CD4-positive, alpha-beta T cell (primary cell): Measurements from ENCODE around the gene FBXO38. TPM values are rescaled to one million over a fixed set of nuclear protein-coding genes. Genes with fewer than 3 reads are reported as not detected.

Experiments
- ATAC-seq: fragments of 200-7000 bp; cut with Tn5 transposase; one replicate; pipeline ENCODE4 v1.10.0; 2022; ENCODE audit warnings: mild to moderate bottlenecking; ENCODE audit not compliant: poor library complexity
- CTCF ChIA-PET: fragments of 350-600 bp; sonication (Branson Sonifier 250); formaldehyde crosslinking; loops from one replicate; lab custom pipeline; 2021; ENCODE audit warnings: antibody characterized with exemption, inconsistent platforms; lab: Charles Lee
- POLR2A ChIA-PET: fragments of 350-600 bp; sonication (Branson Sonifier 250); formaldehyde crosslinking; loops from one replicate; lab custom pipeline; 2021; ENCODE audit warnings: antibody characterized with exemption, inconsistent platforms; lab: Charles Lee
- DNase-seq, 14 experiments: peaks; one replicate each; pipeline ENCODE4 v3.0.0-alpha.2; 2013 to 2020; ENCODE audit warnings: mixed read lengths in 2 of 14
- H3K27ac ChIP-seq, 2 donors: one replicate each; pipeline versions ENCODE4 v1.5.1 to v1.7.0; 2013; ENCODE audit warnings: low read length in 2 of 2, low read depth in 1 of 2, mild to moderate bottlenecking in 1 of 2
- H3K27me3 ChIP-seq, 2 experiments: 1 replicate in 1 of 2; 2 replicates in 1 of 2; pipeline versions ENCODE4 v1.6.1 to v1.7.0; 2013; ENCODE audit warnings: low read length in 2 of 2, control low read depth in 1 of 2, mild to moderate bottlenecking in 1 of 2, moderate library complexity in 1 of 2; ENCODE audit not compliant: insufficient read depth in 2 of 2, control insufficient read depth in 1 of 2
- H3K36me3 ChIP-seq: one replicate; pipeline ENCODE4 v1.6.1; 2013; ENCODE audit warnings: low read length, control low read depth; ENCODE audit not compliant: insufficient read depth
- H3K4me1 ChIP-seq: one replicate; pipeline ENCODE4 v1.6.1; 2013; ENCODE audit warnings: low read length, control low read depth; ENCODE audit not compliant: insufficient read depth
- H3K4me3 ChIP-seq: one replicate; pipeline ENCODE4 v1.5.1; 2013; ENCODE audit warnings: mild to moderate bottlenecking, low read length, moderate library complexity
- H3K9me3 ChIP-seq, 2 experiments: 1 replicate in 1 of 2; 2 replicates in 1 of 2; pipeline versions ENCODE4 v1.6.1 to v1.7.0; 2013; ENCODE audit warnings: low read length in 2 of 2, mild to moderate bottlenecking in 2 of 2, control low read depth in 1 of 2, moderate library complexity in 1 of 2; ENCODE audit not compliant: control insufficient read depth in 1 of 2, insufficient read depth in 1 of 2
- H3K27ac Mint-ChIP-seq: one replicate; pipeline ENCODE4 v1.8.0; 2020; ENCODE audit warnings: mixed read lengths
- H3K27me3 Mint-ChIP-seq: one replicate; pipeline ENCODE4 v1.8.0; 2021; ENCODE audit warnings: mixed read lengths
- H3K36me3 Mint-ChIP-seq: one replicate; pipeline ENCODE4 v1.8.0; 2021; ENCODE audit warnings: low read depth, mixed read lengths
- H3K4me1 Mint-ChIP-seq: one replicate; pipeline ENCODE4 v1.8.0; 2021; ENCODE audit warnings: low read depth, mixed read lengths
- H3K4me3 Mint-ChIP-seq: one replicate; pipeline ENCODE4 v1.8.0; 2020; ENCODE audit warnings: mild to moderate bottlenecking, mixed read lengths
- H3K9me3 Mint-ChIP-seq: one replicate; pipeline ENCODE4 v1.8.0; 2020; ENCODE audit warnings: mixed read lengths
- CTCF ChIP-seq: fragments of 200-600 bp; IDR thresholded peaks from one replicate; pipeline ENCODE4 v1.8.0; 2022; ENCODE audit warnings: antibody characterized with exemption, mild to moderate bottlenecking
- intact Hi-C, 2 experiments: fragments of 100-400 bp; cut with DNase I in 1 of 2; cut with micrococcal nuclease in 1 of 2; formaldehyde crosslinking; loops; one replicate each; pipeline versions ENCODE4 v1.15.1 to v1.9.0; 2023 to 2025; cut with DNase I, micrococcal nuclease
- total RNA-seq, 174 experiments: library from RNA in 2 of 174; stranded (reverse) in 2 of 174; gene quantifications; one replicate each; pipeline ENCODE4 v1.2.3 and lab custom pipeline; 2021 to 2026

Gene FBXO38
- total RNA-seq, 2 experiments from 2014 or later: 45.7 to 47.3 TPM

DNA sequence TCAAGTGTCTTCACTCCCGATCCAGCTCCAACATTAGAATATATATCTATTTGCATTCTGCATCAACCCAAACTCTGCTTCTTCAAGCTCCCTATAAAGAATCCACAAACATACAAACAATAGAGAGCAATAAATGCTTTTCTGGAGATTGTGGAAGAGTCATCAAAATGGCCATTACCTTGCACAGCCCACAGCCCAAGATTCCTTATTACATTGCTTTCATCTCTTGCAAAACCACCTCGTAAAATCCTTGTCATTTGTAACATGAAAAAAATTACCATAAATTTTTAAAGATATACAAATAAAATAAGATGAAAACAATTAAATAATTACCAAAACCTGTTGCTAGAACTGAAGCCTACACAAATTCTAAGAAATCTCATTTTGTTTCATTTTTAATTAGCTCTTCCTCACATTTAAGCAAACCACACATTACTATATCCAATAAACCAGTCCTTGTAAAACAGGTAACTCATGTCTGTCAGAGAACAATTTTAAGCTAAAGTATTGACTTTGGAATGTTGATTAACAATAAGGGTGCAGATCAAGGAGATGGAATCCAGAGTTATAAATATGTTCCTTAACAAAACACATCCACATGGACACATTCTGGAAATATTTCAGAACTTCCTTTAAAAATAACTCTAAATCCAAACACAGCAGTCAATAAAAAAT lies 41.2 kb upstream of the FBXO38 start:
- Histone ChIP-seq H3K27me3 (no peaks in the 10 kb centered on the region), H3K4me1 (no peaks in the 10 kb centered on the region), H3K36me3 (no peaks in the 10 kb centered on the region), H3K27ac (no peak overlapping the region), H3K9me3 (no peaks in the 10 kb centered on the region), H3K4me3 (no peak overlapping the region)
- ChIA-PET CTCF (no interaction called here), POLR2A (no interaction called here)
- no peaks in the 10 kb centered on the region for H3K9me3 Mint-ChIP-seq
- H3K4me1 Mint-ChIP-seq: no peaks in the 10 kb centered on the region
- no peaks in the 10 kb centered on the region for H3K27me3 Mint-ChIP-seq
- ATAC-seq (no peak), DNase-seq (no peak)
- no peak overlapping the region for H3K27ac Mint-ChIP-seq
- TF ChIP-seq CTCF: no peak
- H3K36me3 Mint-ChIP-seq: no peaks in the 10 kb centered on the region
- intact Hi-C loops: no loop called here
- H3K4me3 Mint-ChIP-seq: no peak overlapping the region

DNA sequence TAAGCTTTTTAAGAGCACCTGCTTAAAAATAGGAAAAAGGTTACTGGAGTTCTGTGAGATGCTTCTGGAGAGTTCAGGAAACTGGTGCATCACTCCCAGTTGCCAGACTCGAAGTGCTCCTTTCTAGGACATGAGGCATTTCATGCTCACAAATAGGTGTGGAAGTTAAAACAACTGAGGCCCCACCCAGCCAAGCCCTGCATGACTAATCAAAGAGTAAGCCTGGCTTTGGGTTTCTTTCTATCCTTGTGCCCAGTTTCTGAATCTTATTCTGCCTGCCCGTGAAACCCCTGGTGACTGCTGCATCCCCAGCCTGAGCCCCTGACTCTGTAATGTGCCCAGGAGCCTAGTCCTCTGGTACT lies 40.7 kb upstream of the FBXO38 start:
- no peaks in the 10 kb centered on the region for H3K9me3 ChIP-seq
- TF ChIP-seq CTCF: no peak
- ChIA-PET POLR2A (no interaction called here), CTCF (no interaction called here)
- no peaks in the 10 kb centered on the region for H3K27me3 Mint-ChIP-seq
- no peak for ATAC-seq
- no peaks in the 10 kb centered on the region for H3K4me1 ChIP-seq
- no peaks in the 10 kb centered on the region for H3K27me3 ChIP-seq
- no peak overlapping the region for H3K4me3 Mint-ChIP-seq
- no peaks in the 10 kb centered on the region for H3K36me3 Mint-ChIP-seq
- no peak for DNase-seq
- H3K27ac Mint-ChIP-seq: no peak overlapping the region
- no peaks in the 10 kb centered on the region for H3K36me3 ChIP-seq
- H3K9me3 Mint-ChIP-seq: no peaks in the 10 kb centered on the region
- intact Hi-C loops: no loop called here
- no peak overlapping the region for H3K4me3 ChIP-seq
- H3K4me1 Mint-ChIP-seq: no peaks in the 10 kb centered on the region
- no peak overlapping the region for H3K27ac ChIP-seq

- no peaks in the 10 kb centered on the region for H3K9me3 ChIP-seq
- Mint-ChIP-seq H3K9me3 (no peaks in the 10 kb centered on the region), H3K27me3 (no peaks in the 10 kb centered on the region), H3K4me3 (no peak overlapping the region), H3K36me3 (no peaks in the 10 kb centered on the region), H3K27ac (no peak overlapping the region), H3K4me1 (no peaks in the 10 kb centered on the region)
- ChIA-PET POLR2A (no interaction called here), CTCF (no interaction called here)
- H3K36me3 ChIP-seq: no peaks in the 10 kb centered on the region
- no peak for ATAC-seq
- no peaks in the 10 kb centered on the region for H3K27me3 ChIP-seq
- H3K27ac ChIP-seq: no peak overlapping the region
- no peaks in the 10 kb centered on the region for H3K4me1 ChIP-seq
- DNase-seq: no peak
- intact Hi-C loops: no loop called here
- no peak overlapping the region for H3K4me3 ChIP-seq
- no peak for TF ChIP-seq CTCF
These were observed 39.9 kb upstream of the FBXO38 start for GRCh38 chr5:148343603-148344487.
